ENCODE measurements around the gene LIN7B. TPM values are rescaled to one million over a fixed set of nuclear protein-coding genes. Genes with fewer than 3 reads are reported as not detected.
"Not testable (repeated sequence)": the region's sequence is repeated elsewhere in the genome, so short reads cannot be mapped to it uniquely, and the experiment has no call there.

Gene LIN7B
- total RNA-seq, 2 donors from 2014 or later = 9.5 to 14.9 TPM

DNA sequence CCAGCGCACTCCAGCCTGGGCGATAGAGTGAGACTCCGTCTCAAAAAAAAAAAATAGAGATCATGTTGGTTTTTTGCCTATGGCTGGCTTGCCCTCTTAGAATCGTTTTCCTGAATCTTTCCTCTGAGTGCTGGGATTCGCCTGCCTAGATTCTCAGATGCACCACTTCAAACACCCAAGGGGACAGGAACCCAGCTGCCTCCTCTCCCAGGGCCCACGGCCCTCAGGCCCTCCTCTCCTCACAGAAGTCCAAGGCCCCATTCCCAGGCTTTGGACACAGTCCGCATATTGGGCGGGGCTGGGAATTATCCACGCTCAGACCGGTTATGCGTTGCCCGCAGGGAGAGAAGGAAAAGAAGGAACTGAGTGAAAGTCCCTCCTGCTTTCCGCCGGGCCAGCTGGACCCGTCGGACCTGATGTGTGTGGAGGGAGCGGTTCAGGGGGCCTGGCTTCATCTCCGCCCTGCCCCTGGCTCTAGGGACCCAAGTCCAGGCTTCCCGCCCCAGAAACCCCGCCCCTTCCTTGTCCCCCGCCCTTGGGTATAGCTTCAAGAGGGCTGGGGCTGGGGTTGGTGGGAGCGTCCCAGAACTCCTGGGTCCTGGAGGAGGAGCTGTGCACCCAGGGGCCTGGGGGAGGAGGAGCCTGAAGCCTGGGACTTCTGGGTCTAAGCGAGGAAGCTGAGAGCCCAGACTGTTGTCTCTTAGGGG lies 11.0 kb downstream of the LIN7B start:
- H3K4me3 Mint-ChIP-seq = no peak overlapping the region
- peak; percentile 75 for DNase-seq

DNA sequence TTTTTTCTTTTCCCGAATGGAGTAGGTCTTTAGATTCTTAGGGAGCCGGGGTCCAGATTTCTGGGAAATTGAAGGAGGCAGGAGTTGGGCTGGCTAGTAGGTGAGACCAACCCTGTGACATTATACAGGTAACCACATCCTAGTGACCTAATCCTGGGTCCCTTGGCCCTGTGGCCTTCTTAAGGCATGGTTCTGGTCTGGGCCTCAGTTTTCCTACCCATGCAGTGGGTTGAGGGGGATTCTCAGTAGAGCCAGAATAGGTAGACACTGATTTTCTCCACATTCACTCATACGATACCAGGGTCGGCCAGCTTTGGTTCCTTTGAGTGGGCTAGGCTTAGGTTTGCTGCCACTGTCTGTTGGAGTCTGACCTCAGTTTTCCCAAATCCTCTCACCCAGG lies 12.4 kb downstream of the LIN7B start:
- no peak overlapping the region for H3K4me3 Mint-ChIP-seq
- no peak overlapping the region for H3K27ac Mint-ChIP-seq
- TF ChIP-seq, protein P1, sequence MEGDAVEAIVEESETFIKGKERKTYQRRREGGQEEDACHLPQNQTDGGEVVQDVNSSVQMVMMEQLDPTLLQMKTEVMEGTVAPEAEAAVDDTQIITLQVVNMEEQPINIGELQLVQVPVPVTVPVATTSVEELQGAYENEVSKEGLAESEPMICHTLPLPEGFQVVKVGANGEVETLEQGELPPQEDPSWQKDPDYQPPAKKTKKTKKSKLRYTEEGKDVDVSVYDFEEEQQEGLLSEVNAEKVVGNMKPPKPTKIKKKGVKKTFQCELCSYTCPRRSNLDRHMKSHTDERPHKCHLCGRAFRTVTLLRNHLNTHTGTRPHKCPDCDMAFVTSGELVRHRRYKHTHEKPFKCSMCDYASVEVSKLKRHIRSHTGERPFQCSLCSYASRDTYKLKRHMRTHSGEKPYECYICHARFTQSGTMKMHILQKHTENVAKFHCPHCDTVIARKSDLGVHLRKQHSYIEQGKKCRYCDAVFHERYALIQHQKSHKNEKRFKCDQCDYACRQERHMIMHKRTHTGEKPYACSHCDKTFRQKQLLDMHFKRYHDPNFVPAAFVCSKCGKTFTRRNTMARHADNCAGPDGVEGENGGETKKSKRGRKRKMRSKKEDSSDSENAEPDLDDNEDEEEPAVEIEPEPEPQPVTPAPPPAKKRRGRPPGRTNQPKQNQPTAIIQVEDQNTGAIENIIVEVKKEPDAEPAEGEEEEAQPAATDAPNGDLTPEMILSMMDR (conservative IDR thresholded peaks at IDR 0.05) = no peak
- no peak for DNase-seq
- Histone ChIP-seq H3K36me3 (ENCODE audit: control insufficient read depth, insufficient read depth, low read length) (no peaks in the 10 kb centered on the region), H3K4me1 (ENCODE audit: control insufficient read depth, insufficient read depth, low read length) (no peaks in the 10 kb centered on the region), H3K9me3 (ENCODE audit: control insufficient read depth, low read length) (no peaks in the 10 kb centered on the region), H3K27me3 (ENCODE audit: control insufficient read depth, insufficient read depth, low read length, poor library complexity, severe bottlenecking) (peaks cover 9% of the 10 kb centered on the region), H3K4me3 (ENCODE audit: low read length) (no peak overlapping the region), H3K9ac (ENCODE audit: extremely low read depth, low read length, poor library complexity, severe bottlenecking) (no peak overlapping the region), H3K27ac (ENCODE audit: low read depth, low read length) (no peak overlapping the region)
- no peaks in the 10 kb centered on the region for H3K36me3 Mint-ChIP-seq (ENCODE audit: low read depth)
- H3K9me3 Mint-ChIP-seq = no peaks in the 10 kb centered on the region
- 87 to 100% methylated on average over 1 to 3 of the region's 4 CpGs for WGBS, 2 experiments (ENCODE audit: insufficient coverage in 1 of 2, insufficient read length in 1 of 2)
- H3K4me1 Mint-ChIP-seq = peaks cover 2% of the 10 kb centered on the region
- H3K27me3 Mint-ChIP-seq (ENCODE audit: insufficient read depth) = peaks cover 62% of the 10 kb centered on the region

More for the DNA sequence above, 11.0 kb downstream of the LIN7B start:
- no peaks in the 10 kb centered on the region for H3K36me3 ChIP-seq (ENCODE audit: control insufficient read depth, insufficient read depth, low read length)
- no peaks in the 10 kb centered on the region for H3K36me3 Mint-ChIP-seq (ENCODE audit: low read depth)
- no peaks in the 10 kb centered on the region for H3K4me1 ChIP-seq (ENCODE audit: control insufficient read depth, insufficient read depth, low read length)
- TF ChIP-seq, protein P1 (conservative IDR thresholded peaks at IDR 0.05) = no peak
- H3K9me3 ChIP-seq (ENCODE audit: control insufficient read depth, low read length) = no peaks in the 10 kb centered on the region
- H3K27me3 Mint-ChIP-seq (ENCODE audit: insufficient read depth) = peaks cover 75% of the 10 kb centered on the region
- H3K27ac Mint-ChIP-seq = no peak overlapping the region
- no peaks in the 10 kb centered on the region for H3K9me3 Mint-ChIP-seq
- H3K9ac ChIP-seq (ENCODE audit: extremely low read depth, low read length, poor library complexity, severe bottlenecking) = no peak overlapping the region
- peaks cover 20% of the 10 kb centered on the region for H3K27me3 ChIP-seq (ENCODE audit: control insufficient read depth, insufficient read depth, low read length, poor library complexity, severe bottlenecking)
- H3K4me3 ChIP-seq (ENCODE audit: low read length) = no peak overlapping the region
- H3K4me1 Mint-ChIP-seq = peaks cover 2% of the 10 kb centered on the region
- WGBS, 2 experiments (ENCODE audit: insufficient coverage in 1 of 2, insufficient read length in 1 of 2) = 67 to 68% methylated on average over 13 to 23 of the region's 23 CpGs
- no peak overlapping the region for H3K27ac ChIP-seq (ENCODE audit: low read depth, low read length)

DNA sequence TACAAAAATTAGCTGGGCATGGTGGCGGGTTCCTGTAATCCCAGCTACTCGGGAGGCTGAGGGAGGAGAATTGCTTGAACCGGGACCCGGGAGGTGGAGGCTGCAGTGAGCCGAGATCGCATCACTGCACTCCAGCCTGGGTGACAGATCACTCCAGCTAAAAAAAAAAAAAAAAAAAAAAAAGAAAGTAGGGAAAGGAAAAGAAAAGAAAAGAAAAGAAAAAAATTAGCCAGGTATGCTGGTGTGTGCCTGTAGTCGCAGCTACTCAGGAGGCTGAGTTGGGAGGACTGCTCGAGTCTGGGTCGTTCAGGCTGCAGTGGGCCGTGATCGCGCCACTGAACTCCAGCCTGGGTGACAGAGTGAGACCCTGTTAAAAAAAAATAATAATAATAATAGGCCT lies 13.1 kb downstream of the LIN7B start:
- not testable (repeated sequence) for H3K4me3 Mint-ChIP-seq; H3K36me3 ChIP-seq (ENCODE audit: control insufficient read depth, insufficient read depth, low read length); H3K9me3 Mint-ChIP-seq; H3K27me3 ChIP-seq (ENCODE audit: control insufficient read depth, insufficient read depth, low read length, poor library complexity, severe bottlenecking); DNase-seq; H3K9me3 ChIP-seq (ENCODE audit: control insufficient read depth, low read length); H3K4me1 ChIP-seq (ENCODE audit: control insufficient read depth, insufficient read depth, low read length); H3K4me1 Mint-ChIP-seq; H3K27ac Mint-ChIP-seq; H3K36me3 Mint-ChIP-seq (ENCODE audit: low read depth); H3K9ac ChIP-seq (ENCODE audit: extremely low read depth, low read length, poor library complexity, severe bottlenecking); H3K27ac ChIP-seq (ENCODE audit: low read depth, low read length)
- peak overlapping the region; percentile 72 for H3K4me3 ChIP-seq (ENCODE audit: low read length)
- 97 to 98% methylated on average over 7 to 12 of the region's 12 CpGs for WGBS, 2 experiments (ENCODE audit: insufficient coverage in 1 of 2, insufficient read length in 1 of 2)
- peaks cover 57% of the 10 kb centered on the region for H3K27me3 Mint-ChIP-seq (ENCODE audit: insufficient read depth)
